Body of pancreas (tissue), 4 donors: Measurements from ENCODE around the gene EBI3. TPM values are rescaled to one million over a fixed set of nuclear protein-coding genes. Genes with fewer than 3 reads are reported as not detected.
A peak's percentile ranks its signal among the peaks of the same experiment; 100 is the strongest.
"Not testable (repeated sequence)": the region's sequence is repeated elsewhere in the genome, so short reads cannot be mapped to it uniquely, and the experiment has no call there.

Experiments used
- ATAC-seq: fragments of 150-250 bp; one replicate; pipeline ENCODE4 v1.9.1; 2016
- DNase-seq, 4 donors: peaks; one replicate each; pipeline ENCODE4 v3.0.0-alpha.2; 2019
- H3K27ac ChIP-seq, 4 donors: fragments of 200-600 bp; sonication (generic); 1 replicate in 3 of 4; 2 replicates in 1 of 4; pipeline versions ENCODE4 v1.5.1 to v1.6.1; 2016 to 2019; ENCODE audit warnings: mild to moderate bottlenecking in 1 of 4, mixed read lengths in 1 of 4, moderate library complexity in 1 of 4
- H3K27me3 ChIP-seq, 2 donors: fragments of 200-600 bp; sonication (generic); one replicate each; pipeline ENCODE4 v1.6.0; 2016; ENCODE audit warnings: mild to moderate bottlenecking in 1 of 2
- H3K36me3 ChIP-seq, 2 donors: fragments of 200-600 bp; sonication (generic); replicated peaks in 1 of 2; 2 replicates each; pipeline ENCODE4 v1.5.1; 2016; ENCODE audit warnings: low read depth in 2 of 2; ENCODE audit not compliant: insufficient read depth in 1 of 2
- H3K4me1 ChIP-seq: fragments of 200-600 bp; sonication (generic); one replicate; pipeline ENCODE4 v1.6.0; 2016
- H3K4me3 ChIP-seq, 2 donors: fragments of 200-600 bp; sonication (generic); 1 replicate in 1 of 2; 2 replicates in 1 of 2; pipeline ENCODE4 v1.5.1; 2016 to 2019
- H3K9me3 ChIP-seq, 3 donors: fragments of 200-600 bp; sonication (generic); 1 replicate in 2 of 3; 2 replicates in 1 of 3; pipeline ENCODE4 v1.5.1; 2016
- CTCF ChIP-seq, 7 experiments: fragments of 450-650 bp in 4 of 7; fragments of 200-600 bp in 3 of 7; sonication (generic) in 3 of 7; IDR thresholded peaks; one replicate each; pipeline ENCODE4 v1.5.1; 2016 to 2019; ENCODE audit warnings: antibody characterized with exemption in 7 of 7
- POLR2A ChIP-seq, 3 donors: fragments of 450-650 bp; IDR thresholded peaks; one replicate each; pipeline ENCODE4 v1.6.1; 2016; ENCODE audit warnings: antibody characterized with exemption in 3 of 3, mild to moderate bottlenecking in 2 of 3
- WGBS, 2 donors: methylation state at CpG; one replicate each; pipeline ENCODE4 v1.1.5; 2017; 5-methylcytosine and 5-hydroxymethylcytosine counted together
- intact Hi-C: fragments of 100-400 bp; cut with DNase I; formaldehyde crosslinking; loops from one replicate; pipeline ENCODE4 v1.15.1; 2023
- total RNA-seq, 2 donors: library from RNA; depleted of rRNA; stranded (reverse); fragments of >200 nt; gene quantifications; one replicate each; pipeline ENCODE4 v1.1.0, GENCODE V29; 2016

Gene EBI3
- total RNA-seq, 2 donors from 2014 or later = 0.99 to 27.5 TPM

GRCh38 chr19:4279530-4280422 lies 50.5 kb downstream of the EBI3 start:
- TF ChIP-seq CTCF (IDR thresholded peaks at IDR 0.05) (no peak), POLR2A (IDR thresholded peaks at IDR 0.05) (no peak)
- H3K27ac ChIP-seq = no peak overlapping the region
- no peak overlapping the region for H3K4me3 ChIP-seq
- no peaks in the 10 kb centered on the region for H3K9me3 ChIP-seq
- no peak for ATAC-seq
- intact Hi-C loops = no loop called here
- H3K36me3 ChIP-seq = no peaks in the 10 kb centered on the region
- DNase-seq = no peak
- 3 to 7% methylated on average over 18 to 56 of the region's 71 CpGs for WGBS, 2 donors
- peaks cover 12% of the 10 kb centered on the region for H3K4me1 ChIP-seq
- peaks cover 0 to 12% of the 10 kb centered on the region in 2 donors for H3K27me3 ChIP-seq

- no peak for TF ChIP-seq CTCF (IDR thresholded peaks at IDR 0.05)
- no peak for TF ChIP-seq POLR2A (IDR thresholded peaks at IDR 0.05)
- ATAC-seq = no peak
- peak in 1 of 4 donors; percentile 30 for DNase-seq
- Histone ChIP-seq H3K27ac (no peak overlapping the region), H3K27me3 (peaks cover 0 to 10% of the 10 kb centered on the region in 2 donors), H3K4me3 (no peak overlapping the region), H3K36me3 (no peaks in the 10 kb centered on the region), H3K4me1 (peaks cover 5% of the 10 kb centered on the region), H3K9me3 (no peaks in the 10 kb centered on the region)
- 33 to 38% methylated on average over 16 to 20 of the region's 20 CpGs for WGBS, 2 donors
- intact Hi-C loops = no loop called here
These were observed 55.0 kb downstream of the EBI3 start for GRCh38 chr19:4284176-4284958.

GRCh38 chr19:4284974-4285373 lies 55.7 kb downstream of the EBI3 start:
- ATAC-seq (no peak), DNase-seq (no peak)
- Histone ChIP-seq H3K36me3 (no peaks in the 10 kb centered on the region), H3K4me1 (no peaks in the 10 kb centered on the region), H3K27ac (no peak overlapping the region), H3K4me3 (no peak overlapping the region), H3K9me3 (no peaks in the 10 kb centered on the region), H3K27me3 (peaks cover 0 to 4% of the 10 kb centered on the region in 2 donors)
- intact Hi-C loops = no loop called here
- WGBS, 2 donors = 64 to 68% methylated on average over 4 to 6 of the region's 6 CpGs
- TF ChIP-seq CTCF (IDR thresholded peaks at IDR 0.05) (no peak), POLR2A (IDR thresholded peaks at IDR 0.05) (no peak)

- H3K4me3 ChIP-seq, ATAC-seq, intact Hi-C loops, H3K27ac ChIP-seq, H3K9me3 ChIP-seq, H3K4me1 ChIP-seq, DNase-seq, H3K36me3 ChIP-seq, H3K27me3 ChIP-seq: not testable (repeated sequence)
- 71 to 85% methylated on average over 4 of the region's 4 CpGs for WGBS, 2 donors
These were observed 56.8 kb downstream of the EBI3 start for GRCh38 chr19:4286141-4286540.

Other genes with a start within 250 kb of the EBI3 start
- gene EEF2, start 244.1 kb upstream of the EBI3 start, total RNA-seq = 1,000 to 10,000 TPM; 1,656 to 1,704 TPM
- gene PIAS4, start 221.8 kb upstream of the EBI3 start, total RNA-seq = 10 to 100 TPM; 12.7 to 17.1 TPM
- gene ZBTB7A, start 162.6 kb upstream of the EBI3 start, total RNA-seq = 10 to 100 TPM; 30.9 to 31.3 TPM
- gene MAP2K2, start 105.4 kb upstream of the EBI3 start, total RNA-seq = 10 to 100 TPM; 56.8 to 92.0 TPM
- gene CREB3L3, start 75.9 kb upstream of the EBI3 start, total RNA-seq = under 1 TPM in 1 of 2 donors, not detected in 1; 0.52 TPM
- gene SIRT6, start 47.0 kb upstream of the EBI3 start, total RNA-seq = 10 to 100 TPM; 13.2 to 54.1 TPM
- gene ANKRD24, start 46.8 kb upstream of the EBI3 start, total RNA-seq = 1 to 10 TPM; 2.1 to 3.6 TPM
- 10 to 100 TPM; 15.5 to 20.2 TPM for gene YJU2, start 17.6 kb downstream of the EBI3 start, total RNA-seq
- gene SHD, start 49.7 kb downstream of the EBI3 start, total RNA-seq = not detected
- not detected for gene TMIGD2, start 72.9 kb downstream of the EBI3 start, total RNA-seq
- not detected for gene FSD1, start 75.1 kb downstream of the EBI3 start, total RNA-seq
- 10 to 100 TPM; 17.9 to 31.0 TPM for gene STAP2, start 109.3 kb downstream of the EBI3 start, total RNA-seq
- gene MPND, start 114.0 kb downstream of the EBI3 start, total RNA-seq = 1 to 10 TPM in 1 of 2 donors, under 1 TPM in 1; 0.99 to 7.5 TPM
- gene SH3GL1, start 171.0 kb downstream of the EBI3 start, total RNA-seq = 10 to 100 TPM; 20.4 to 22.6 TPM
- 1 to 10 TPM; 3.4 to 6.3 TPM for gene CHAF1A, start 173.1 kb downstream of the EBI3 start, total RNA-seq
- 100 to 1,000 TPM in 1 of 2 donors, 10 to 100 TPM in 1; 64.6 to 107 TPM for gene UBXN6, start 228.3 kb downstream of the EBI3 start, total RNA-seq
- 10 to 100 TPM; 24.9 to 33.6 TPM for gene HDGFL2, start 242.8 kb downstream of the EBI3 start, total RNA-seq